ENCODE measurements around the gene FKTN. TPM values are rescaled to one million over a fixed set of nuclear protein-coding genes. Genes with fewer than 3 reads are reported as not detected.
A peak's percentile ranks its signal among the peaks of the same experiment; 100 is the strongest.

The FKTN gene
- total RNA-seq, 1 donor from 2014 or later = 16.2 TPM

GRCh38 chr9:105636331-105636730, 78.4 kb downstream of the FKTN start:
- no peak overlapping the region for H3K4me3 Mint-ChIP-seq (ENCODE audit: unreplicated experiment)
- no peak for DNase-seq (ENCODE audit: low spot score)
- no peaks in the 10 kb centered on the region for H3K27me3 Mint-ChIP-seq (ENCODE audit: low read depth)
- no peak overlapping the region for H3K27ac Mint-ChIP-seq (ENCODE audit: unreplicated experiment)
- H3K4me1 Mint-ChIP-seq (ENCODE audit: low read depth) = no peaks in the 10 kb centered on the region
- H3K9me3 Mint-ChIP-seq (ENCODE audit: low read depth) = peaks cover 3% of the 10 kb centered on the region
- TF ChIP-seq CTCF (IDR thresholded peaks at IDR 0.05) = no peak
- peaks cover 16% of the 10 kb centered on the region for H3K36me3 Mint-ChIP-seq (ENCODE audit: low read depth)

DNA sequence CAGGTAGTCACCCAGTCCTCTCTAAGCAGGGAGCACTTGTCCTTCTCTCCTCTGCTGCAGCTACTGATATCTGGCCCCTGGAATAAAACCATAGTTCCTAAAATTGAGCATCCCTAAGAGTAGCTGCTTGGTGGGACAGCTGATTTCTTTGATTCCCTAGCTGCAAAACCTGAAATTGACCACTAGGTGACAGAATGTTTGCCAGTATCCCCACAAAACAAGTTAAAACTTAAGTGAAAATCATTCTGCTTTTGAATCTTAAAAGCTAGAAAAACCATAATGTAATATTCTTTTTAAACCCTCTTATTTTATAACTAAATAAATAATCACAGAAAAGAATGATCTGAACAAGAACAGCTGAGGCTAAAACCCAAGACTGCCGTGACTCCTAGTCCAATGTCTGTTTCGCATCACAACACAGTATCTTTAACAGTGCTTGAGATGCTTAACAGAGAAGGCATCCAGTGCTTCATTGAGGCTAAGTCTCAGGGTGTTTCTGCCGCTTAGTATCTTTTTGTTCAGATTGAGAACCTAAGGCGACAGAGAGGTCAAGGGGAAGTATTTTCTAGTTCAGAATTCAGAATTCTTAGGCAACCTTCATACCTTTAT, 80.0 kb downstream of the FKTN start:
- Mint-ChIP-seq H3K27me3 (ENCODE audit: low read depth) (no peaks in the 10 kb centered on the region), H3K4me1 (ENCODE audit: low read depth) (no peaks in the 10 kb centered on the region), H3K36me3 (ENCODE audit: low read depth) (peaks cover 22% of the 10 kb centered on the region), H3K9me3 (ENCODE audit: low read depth) (peaks cover 11% of the 10 kb centered on the region), H3K4me3 (ENCODE audit: unreplicated experiment) (no peak overlapping the region), H3K27ac (ENCODE audit: unreplicated experiment) (no peak overlapping the region)
- peak; percentile 73 for TF ChIP-seq CTCF (IDR thresholded peaks at IDR 0.05)
- no peak for DNase-seq (ENCODE audit: low spot score)

- no peak for TF ChIP-seq CTCF (IDR thresholded peaks at IDR 0.05)
- H3K36me3 Mint-ChIP-seq (ENCODE audit: low read depth) = peaks cover 22% of the 10 kb centered on the region
- DNase-seq (ENCODE audit: low spot score) = no peak
- H3K27me3 Mint-ChIP-seq (ENCODE audit: low read depth) = no peaks in the 10 kb centered on the region
- H3K4me3 Mint-ChIP-seq (ENCODE audit: unreplicated experiment) = no peak overlapping the region
- H3K9me3 Mint-ChIP-seq (ENCODE audit: low read depth) = peaks cover 12% of the 10 kb centered on the region
- no peak overlapping the region for H3K27ac Mint-ChIP-seq (ENCODE audit: unreplicated experiment)
- no peaks in the 10 kb centered on the region for H3K4me1 Mint-ChIP-seq (ENCODE audit: low read depth)
These were observed 82.0 kb downstream of the FKTN start for GRCh38 chr9:105639936-105640335.

DNA sequence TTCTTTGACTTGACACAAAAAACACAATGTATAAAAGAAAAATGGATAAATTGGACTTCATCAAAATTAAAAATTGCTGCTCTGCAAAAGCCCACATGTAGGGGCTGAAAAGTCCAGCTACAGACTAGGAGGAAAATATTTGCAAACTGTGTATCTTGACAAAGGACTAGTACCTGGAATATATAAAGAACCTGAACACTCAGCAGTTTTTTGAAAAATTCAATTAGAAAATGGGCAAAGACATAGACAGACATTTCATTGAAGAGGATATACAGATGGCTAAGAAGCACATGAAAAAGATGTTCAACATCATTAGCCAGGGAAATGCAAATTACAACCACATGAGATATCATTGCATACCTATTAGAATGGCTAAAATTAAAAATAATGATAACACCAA, 85.9 kb downstream of the FKTN start:
- no peaks in the 10 kb centered on the region for H3K27me3 Mint-ChIP-seq (ENCODE audit: low read depth)
- DNase-seq (ENCODE audit: low spot score) = no peak
- H3K27ac Mint-ChIP-seq (ENCODE audit: unreplicated experiment) = no peak overlapping the region
- H3K9me3 Mint-ChIP-seq (ENCODE audit: low read depth) = peaks cover 12% of the 10 kb centered on the region
- H3K36me3 Mint-ChIP-seq (ENCODE audit: low read depth) = peaks cover 8% of the 10 kb centered on the region
- no peak overlapping the region for H3K4me3 Mint-ChIP-seq (ENCODE audit: unreplicated experiment)
- no peaks in the 10 kb centered on the region for H3K4me1 Mint-ChIP-seq (ENCODE audit: low read depth)
- no peak for TF ChIP-seq CTCF (IDR thresholded peaks at IDR 0.05)

DNA sequence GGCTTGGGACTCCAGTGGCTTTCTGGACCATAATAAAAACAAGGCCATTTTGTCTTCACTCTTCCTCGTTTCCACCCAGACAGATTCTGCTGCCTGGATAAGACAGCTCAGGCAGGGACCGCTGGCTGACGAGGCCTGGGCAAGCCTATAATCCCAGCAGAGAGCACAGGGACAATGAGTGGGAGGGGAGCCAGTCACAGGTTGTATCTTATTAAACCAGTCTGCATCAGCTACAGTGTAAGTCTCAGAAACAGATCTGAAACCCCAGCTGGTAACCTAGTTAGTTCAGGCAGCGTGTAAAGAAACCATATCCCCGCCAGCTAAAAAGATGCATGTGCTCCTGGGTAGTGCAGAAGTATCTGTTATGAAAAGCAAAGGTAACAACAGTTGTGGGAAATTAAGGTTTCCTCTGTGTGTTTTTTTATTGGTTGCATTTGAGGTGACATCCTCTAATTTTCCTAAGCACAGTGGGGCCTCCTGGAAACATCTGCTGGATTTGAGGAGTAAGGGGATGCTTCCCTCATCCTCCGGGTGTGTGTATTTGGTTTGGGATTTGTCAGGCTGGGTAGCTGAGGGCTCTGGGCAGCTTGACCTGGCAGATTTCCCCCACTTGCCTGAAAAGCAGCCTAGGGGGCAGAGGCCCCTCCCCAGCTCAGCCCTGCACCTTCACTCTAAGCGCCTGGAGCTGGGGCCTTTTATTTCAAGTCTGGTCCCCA, 89.1 kb downstream of the FKTN start:
- H3K27me3 Mint-ChIP-seq (ENCODE audit: low read depth) = no peaks in the 10 kb centered on the region
- TF ChIP-seq CTCF (IDR thresholded peaks at IDR 0.05) = no peak
- H3K4me1 Mint-ChIP-seq (ENCODE audit: low read depth) = no peaks in the 10 kb centered on the region
- H3K4me3 Mint-ChIP-seq (ENCODE audit: unreplicated experiment) = no peak overlapping the region
- peaks cover 4% of the 10 kb centered on the region for H3K36me3 Mint-ChIP-seq (ENCODE audit: low read depth)
- peaks cover 4% of the 10 kb centered on the region for H3K9me3 Mint-ChIP-seq (ENCODE audit: low read depth)
- H3K27ac Mint-ChIP-seq (ENCODE audit: unreplicated experiment) = no peak overlapping the region
- no peak for DNase-seq (ENCODE audit: low spot score)

All from chondrocyte (in vitro differentiated cells).